ENCODE results near the gene ARID1B.
A peak's percentile ranks its signal among the peaks of the same experiment; 100 is the strongest.

The ARID1B gene

GRCh38 chr6:157164972-157165371 lies 387.8 kb downstream of the ARID1B start:
- H3K9me3 ChIP-seq (ENCODE audit: control insufficient read depth, insufficient read depth, low read depth, low read length) = no peaks in the 10 kb centered on the region
- POLR2A ChIA-PET = no interaction called here
- peaks cover 0 to 25% of the 10 kb centered on the region in 2 experiments; a peak in 2 of 3 replicates for H3K36me3 ChIP-seq (ENCODE audit: control insufficient read depth in 2 of 2, insufficient read depth in 1 of 2, low read length in 2 of 2)
- H3K4me1 ChIP-seq (ENCODE audit: control insufficient read depth, insufficient read depth, low read length) = no peaks in the 10 kb centered on the region
- H3K27ac ChIP-seq (ENCODE audit: extremely low read depth, low read depth, low read length) = no peak overlapping the region
- no peak overlapping the region for H3K4me3 ChIP-seq (ENCODE audit: low read depth, low read length)
- CTCF ChIA-PET = interaction anchor here (0.8 to 2.0 kb wide), 4 partner anchors 9 to 118 kb away, joined by 3 to 7 read pairs (median 4); no protein-coding TSS in a partner anchor
- TF ChIP-seq ZNF629 (tag by site-specific recombination; IDR thresholded peaks at IDR 0.05) = peak; percentile 31; the same call in 1 of the 2 replicates
- no peak for TF ChIP-seq ZFP69B (tag by site-specific recombination; IDR thresholded peaks at IDR 0.05)
- TF ChIP-seq ZNF677 (tag by site-specific recombination; IDR thresholded peaks at IDR 0.05) = peak; percentile 89
- TF ChIP-seq OSR2 (tag by site-specific recombination; IDR thresholded peaks at IDR 0.05) = peak; percentile 69; the same call in 1 of the 2 replicates
- TF ChIP-seq ZNF132 (tag by site-specific recombination; IDR thresholded peaks at IDR 0.05; ENCODE audit: borderline replicate concordance) = no peak

- peaks cover 0 to 25% of the 10 kb centered on the region in 2 experiments; a peak in 2 of 3 replicates for H3K36me3 ChIP-seq (ENCODE audit: control insufficient read depth in 2 of 2, insufficient read depth in 1 of 2, low read length in 2 of 2)
- TF ChIP-seq ATF2 (tag by site-specific recombination; IDR thresholded peaks at IDR 0.05; ENCODE audit: low read depth) (no peak), ZNF654 (tag by site-specific recombination; IDR thresholded peaks at IDR 0.05; ENCODE audit: low read depth) (no peak), ZNF132 (tag by site-specific recombination; IDR thresholded peaks at IDR 0.05; ENCODE audit: borderline replicate concordance) (no peak)
- H3K4me1 ChIP-seq (ENCODE audit: control insufficient read depth, insufficient read depth, low read length) = no peaks in the 10 kb centered on the region
- POLR2A ChIA-PET = no interaction called here
- no peaks in the 10 kb centered on the region for H3K9me3 ChIP-seq (ENCODE audit: control insufficient read depth, insufficient read depth, low read depth, low read length)
- no peak overlapping the region for H3K4me3 ChIP-seq (ENCODE audit: low read depth, low read length)
- CTCF ChIA-PET = no interaction called here
- H3K27ac ChIP-seq (ENCODE audit: extremely low read depth, low read depth, low read length) = no peak overlapping the region
These were observed 389.6 kb downstream of the ARID1B start for GRCh38 chr6:157166784-157167183.

- Histone ChIP-seq H3K4me3 (ENCODE audit: low read depth, low read length) (no peak overlapping the region), H3K9me3 (ENCODE audit: control insufficient read depth, insufficient read depth, low read depth, low read length) (no peaks in the 10 kb centered on the region), H3K36me3 (ENCODE audit: control insufficient read depth in 2 of 2, insufficient read depth in 1 of 2, low read length in 2 of 2) (peaks cover 0 to 25% of the 10 kb centered on the region in 2 experiments; a peak in 2 of 3 replicates), H3K4me1 (ENCODE audit: control insufficient read depth, insufficient read depth, low read length) (no peaks in the 10 kb centered on the region), H3K27ac (ENCODE audit: extremely low read depth, low read depth, low read length) (no peak overlapping the region)
- POLR2A ChIA-PET = no interaction called here
- TF ChIP-seq ZNF211 (tag by site-specific recombination; IDR thresholded peaks at IDR 0.05; ENCODE audit: low read depth) (no peak), ZNF585B (tag by site-specific recombination; IDR thresholded peaks at IDR 0.05) (no peak), TSHZ1 (tag by site-specific recombination; IDR thresholded peaks at IDR 0.05; ENCODE audit: borderline replicate concordance) (no peak), ZFP37 (tag by site-specific recombination; IDR thresholded peaks at IDR 0.05) (no peak), PBX3 (CRISPR knock-in tag; IDR thresholded peaks at IDR 0.05) (no peak), FEZF1 (tag by site-specific recombination; IDR thresholded peaks at IDR 0.05) (no peak), PATZ1 (tag by site-specific recombination; IDR thresholded peaks at IDR 0.05) (no peak), ZNF239 (tag by site-specific recombination; IDR thresholded peaks at IDR 0.05) (no peak)
- CTCF ChIA-PET = interaction anchor here (1.0 kb wide), 1 partner anchor 28 kb away, joined by 3 read pairs; no protein-coding TSS in a partner anchor
These were observed 390.7 kb downstream of the ARID1B start for GRCh38 chr6:157167837-157168236.

Data from HEK293 (cell line).